ENCODE results near the gene RAB38. TPM values are rescaled to one million over a fixed set of nuclear protein-coding genes. Genes with fewer than 3 reads are reported as not detected.

RAB38 gene
- polyA plus RNA-seq, 1 donor from 2014 or later, result not detected

DNA sequence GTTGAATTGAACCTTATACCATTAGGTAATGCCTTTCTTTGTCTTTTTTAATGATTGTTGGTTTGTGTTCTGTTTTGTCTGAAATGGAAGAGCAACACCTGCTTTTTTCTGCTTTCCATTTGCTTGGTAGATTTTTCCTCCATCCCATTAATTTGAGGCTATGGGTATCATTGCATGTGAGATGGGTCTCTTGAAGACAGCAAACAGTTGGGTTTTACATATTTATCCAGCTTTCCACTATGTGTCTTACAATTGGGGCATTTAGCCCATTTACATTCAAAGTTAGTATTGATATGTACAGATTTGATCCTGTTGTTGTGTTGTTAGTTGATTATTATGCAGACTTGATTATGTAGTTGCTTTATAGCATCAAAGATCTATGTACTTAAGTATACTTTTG is 21.1 kb upstream of the RAB38 start:
- Histone ChIP-seq H4K20me1 (ENCODE audit: insufficient read depth) (no peaks in the 10 kb centered on the region), H3K79me2 (replicated peaks; ENCODE audit: insufficient read depth, low read length) (no peaks in the 10 kb centered on the region), H3F3A (ENCODE audit: insufficient read depth, low read length, poor library complexity, severe bottlenecking) (no peaks in the 10 kb centered on the region), H3K36me3 (ENCODE audit: insufficient read depth, low read length) (no peaks in the 10 kb centered on the region), H3K27me3 (ENCODE audit: insufficient read depth, low read depth, low read length) (no peaks in the 10 kb centered on the region), H3K9ac (ENCODE audit: low read length) (no peak overlapping the region), H3K27ac (ENCODE audit: low read length) (no peak overlapping the region), H3K9me2 (ENCODE audit: insufficient read depth, low read length) (no peaks in the 10 kb centered on the region), H2AFZ (ENCODE audit: low read depth, low read length) (no peak overlapping the region), H3K4me2 (ENCODE audit: low read length) (no peak overlapping the region), H3K9me3 (ENCODE audit: low read length) (no peaks in the 10 kb centered on the region), H3K4me3 (ENCODE audit: low read length) (no peak overlapping the region)
- no peak for TF ChIP-seq TAF1 (IDR thresholded peaks at IDR 0.05; ENCODE audit: low read depth)
- no peak for TF ChIP-seq EZH2 (IDR thresholded peaks at IDR 0.05; ENCODE audit: borderline replicate concordance, insufficient read depth, low read length, poor library complexity, severe bottlenecking)
- TF ChIP-seq EP300 (conservative IDR thresholded peaks at IDR 0.05; ENCODE audit: poor library complexity, severe bottlenecking), result no peak
- TF ChIP-seq, protein P1, sequence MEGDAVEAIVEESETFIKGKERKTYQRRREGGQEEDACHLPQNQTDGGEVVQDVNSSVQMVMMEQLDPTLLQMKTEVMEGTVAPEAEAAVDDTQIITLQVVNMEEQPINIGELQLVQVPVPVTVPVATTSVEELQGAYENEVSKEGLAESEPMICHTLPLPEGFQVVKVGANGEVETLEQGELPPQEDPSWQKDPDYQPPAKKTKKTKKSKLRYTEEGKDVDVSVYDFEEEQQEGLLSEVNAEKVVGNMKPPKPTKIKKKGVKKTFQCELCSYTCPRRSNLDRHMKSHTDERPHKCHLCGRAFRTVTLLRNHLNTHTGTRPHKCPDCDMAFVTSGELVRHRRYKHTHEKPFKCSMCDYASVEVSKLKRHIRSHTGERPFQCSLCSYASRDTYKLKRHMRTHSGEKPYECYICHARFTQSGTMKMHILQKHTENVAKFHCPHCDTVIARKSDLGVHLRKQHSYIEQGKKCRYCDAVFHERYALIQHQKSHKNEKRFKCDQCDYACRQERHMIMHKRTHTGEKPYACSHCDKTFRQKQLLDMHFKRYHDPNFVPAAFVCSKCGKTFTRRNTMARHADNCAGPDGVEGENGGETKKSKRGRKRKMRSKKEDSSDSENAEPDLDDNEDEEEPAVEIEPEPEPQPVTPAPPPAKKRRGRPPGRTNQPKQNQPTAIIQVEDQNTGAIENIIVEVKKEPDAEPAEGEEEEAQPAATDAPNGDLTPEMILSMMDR (IDR thresholded peaks at IDR 0.05; ENCODE audit: poor library complexity, severe bottlenecking), result no peak
- TF ChIP-seq RAD21 (conservative IDR thresholded peaks at IDR 0.05), result no peak
- no peak for TF ChIP-seq MXI1 (conservative IDR thresholded peaks at IDR 0.05; ENCODE audit: poor library complexity, severe bottlenecking)
- TF ChIP-seq POLR2AphosphoS5 (IDR thresholded peaks at IDR 0.05), result no peak
- no peak for TF ChIP-seq SMC3 (conservative IDR thresholded peaks at IDR 0.05; ENCODE audit: poor library complexity)
- TF ChIP-seq, protein P2, sequence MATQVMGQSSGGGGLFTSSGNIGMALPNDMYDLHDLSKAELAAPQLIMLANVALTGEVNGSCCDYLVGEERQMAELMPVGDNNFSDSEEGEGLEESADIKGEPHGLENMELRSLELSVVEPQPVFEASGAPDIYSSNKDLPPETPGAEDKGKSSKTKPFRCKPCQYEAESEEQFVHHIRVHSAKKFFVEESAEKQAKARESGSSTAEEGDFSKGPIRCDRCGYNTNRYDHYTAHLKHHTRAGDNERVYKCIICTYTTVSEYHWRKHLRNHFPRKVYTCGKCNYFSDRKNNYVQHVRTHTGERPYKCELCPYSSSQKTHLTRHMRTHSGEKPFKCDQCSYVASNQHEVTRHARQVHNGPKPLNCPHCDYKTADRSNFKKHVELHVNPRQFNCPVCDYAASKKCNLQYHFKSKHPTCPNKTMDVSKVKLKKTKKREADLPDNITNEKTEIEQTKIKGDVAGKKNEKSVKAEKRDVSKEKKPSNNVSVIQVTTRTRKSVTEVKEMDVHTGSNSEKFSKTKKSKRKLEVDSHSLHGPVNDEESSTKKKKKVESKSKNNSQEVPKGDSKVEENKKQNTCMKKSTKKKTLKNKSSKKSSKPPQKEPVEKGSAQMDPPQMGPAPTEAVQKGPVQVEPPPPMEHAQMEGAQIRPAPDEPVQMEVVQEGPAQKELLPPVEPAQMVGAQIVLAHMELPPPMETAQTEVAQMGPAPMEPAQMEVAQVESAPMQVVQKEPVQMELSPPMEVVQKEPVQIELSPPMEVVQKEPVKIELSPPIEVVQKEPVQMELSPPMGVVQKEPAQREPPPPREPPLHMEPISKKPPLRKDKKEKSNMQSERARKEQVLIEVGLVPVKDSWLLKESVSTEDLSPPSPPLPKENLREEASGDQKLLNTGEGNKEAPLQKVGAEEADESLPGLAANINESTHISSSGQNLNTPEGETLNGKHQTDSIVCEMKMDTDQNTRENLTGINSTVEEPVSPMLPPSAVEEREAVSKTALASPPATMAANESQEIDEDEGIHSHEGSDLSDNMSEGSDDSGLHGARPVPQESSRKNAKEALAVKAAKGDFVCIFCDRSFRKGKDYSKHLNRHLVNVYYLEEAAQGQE (IDR thresholded peaks at IDR 0.05; ENCODE audit: borderline replicate concordance), result no peak

DNA sequence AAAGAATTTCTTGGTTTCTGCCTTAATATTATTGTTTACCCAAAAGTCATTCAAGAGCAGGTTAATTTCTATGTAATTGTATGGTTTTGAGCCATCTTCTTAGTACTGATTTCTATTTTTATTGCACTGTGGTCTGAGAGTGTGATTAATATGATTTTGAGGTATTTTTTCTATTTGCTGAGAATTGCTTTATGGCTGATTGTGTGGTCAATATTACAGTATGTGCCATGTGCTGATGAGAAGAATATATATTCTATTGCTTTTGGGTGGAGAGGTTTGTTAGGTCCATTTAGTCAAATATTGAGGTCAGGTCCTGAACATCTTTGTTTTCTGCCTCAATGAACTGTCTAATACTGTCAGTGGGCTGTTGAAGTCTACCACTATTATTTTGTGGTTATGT is 20.7 kb upstream of the RAB38 start:
- no peak overlapping the region for H3K4me2 ChIP-seq (ENCODE audit: low read length)
- no peaks in the 10 kb centered on the region for H3K9me2 ChIP-seq (ENCODE audit: insufficient read depth, low read length)
- H3K9me3 ChIP-seq (ENCODE audit: low read length), result no peaks in the 10 kb centered on the region
- no peak overlapping the region for H3K27ac ChIP-seq (ENCODE audit: low read length)
- no peak overlapping the region for H3K9ac ChIP-seq (ENCODE audit: low read length)
- no peaks in the 10 kb centered on the region for H3K36me3 ChIP-seq (ENCODE audit: insufficient read depth, low read length)
- H4K20me1 ChIP-seq (ENCODE audit: insufficient read depth), result no peaks in the 10 kb centered on the region
- no peaks in the 10 kb centered on the region for H3K27me3 ChIP-seq (ENCODE audit: insufficient read depth, low read depth, low read length)
- no peak overlapping the region for H3K4me3 ChIP-seq (ENCODE audit: low read length)
- no peak overlapping the region for H2AFZ ChIP-seq (ENCODE audit: low read depth, low read length)
- H3F3A ChIP-seq (ENCODE audit: insufficient read depth, low read length, poor library complexity, severe bottlenecking), result no peaks in the 10 kb centered on the region
- TF ChIP-seq TAF1 (IDR thresholded peaks at IDR 0.05; ENCODE audit: low read depth) (no peak), EZH2 (IDR thresholded peaks at IDR 0.05; ENCODE audit: borderline replicate concordance, insufficient read depth, low read length, poor library complexity, severe bottlenecking) (no peak), MXI1 (conservative IDR thresholded peaks at IDR 0.05; ENCODE audit: poor library complexity, severe bottlenecking) (no peak), SMC3 (conservative IDR thresholded peaks at IDR 0.05; ENCODE audit: poor library complexity) (no peak), RAD21 (conservative IDR thresholded peaks at IDR 0.05) (no peak), POLR2AphosphoS5 (IDR thresholded peaks at IDR 0.05) (no peak), EP300 (conservative IDR thresholded peaks at IDR 0.05; ENCODE audit: poor library complexity, severe bottlenecking) (no peak)
- TF ChIP-seq, protein P1 (IDR thresholded peaks at IDR 0.05; ENCODE audit: poor library complexity, severe bottlenecking), result no peak
- TF ChIP-seq, protein P2 (IDR thresholded peaks at IDR 0.05; ENCODE audit: borderline replicate concordance), result no peak
- H3K79me2 ChIP-seq (replicated peaks; ENCODE audit: insufficient read depth, low read length), result no peaks in the 10 kb centered on the region

Measured in neural cell (in vitro differentiated cells).